ENCODE measurements around the gene MICALL2. TPM values are rescaled to one million over a fixed set of nuclear protein-coding genes. Genes with fewer than 3 reads are reported as not detected.
A peak's percentile ranks its signal among the peaks of the same experiment; 100 is the strongest.

Gene MICALL2
- polyA plus RNA-seq, 1 donor from 2014 or later = 12.8 TPM

DNA sequence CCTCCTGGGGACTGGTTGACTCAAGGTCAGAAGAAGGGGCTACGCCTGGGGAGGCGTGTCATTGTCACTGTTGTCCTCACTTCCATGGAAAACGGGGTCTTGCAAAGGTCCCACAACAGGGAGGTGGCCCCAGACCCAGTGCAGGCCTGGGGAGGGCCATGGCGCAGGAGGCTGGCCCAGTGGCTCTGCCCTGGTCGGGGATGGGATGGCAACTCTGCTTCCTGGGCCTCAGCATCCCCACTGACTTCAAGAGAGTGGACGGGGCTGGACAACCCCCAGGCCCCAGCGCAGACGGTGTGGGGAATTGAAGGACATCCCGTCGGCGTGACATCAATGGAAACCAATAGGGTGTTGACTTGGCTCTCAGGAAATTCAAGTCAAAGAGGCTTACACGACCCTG is 35.2 kb downstream of the MICALL2 start:
- TF ChIP-seq EZH2 (IDR thresholded peaks at IDR 0.05; ENCODE audit: borderline replicate concordance, insufficient read depth, low read length, poor library complexity, severe bottlenecking) (no peak), MXI1 (conservative IDR thresholded peaks at IDR 0.05; ENCODE audit: poor library complexity, severe bottlenecking) (no peak), RAD21 (conservative IDR thresholded peaks at IDR 0.05) (no peak), POLR2AphosphoS5 (IDR thresholded peaks at IDR 0.05) (no peak), TAF1 (IDR thresholded peaks at IDR 0.05; ENCODE audit: low read depth) (no peak), SMC3 (conservative IDR thresholded peaks at IDR 0.05; ENCODE audit: poor library complexity) (no peak), EP300 (conservative IDR thresholded peaks at IDR 0.05; ENCODE audit: poor library complexity, severe bottlenecking) (no peak)
- TF ChIP-seq, protein P1, sequence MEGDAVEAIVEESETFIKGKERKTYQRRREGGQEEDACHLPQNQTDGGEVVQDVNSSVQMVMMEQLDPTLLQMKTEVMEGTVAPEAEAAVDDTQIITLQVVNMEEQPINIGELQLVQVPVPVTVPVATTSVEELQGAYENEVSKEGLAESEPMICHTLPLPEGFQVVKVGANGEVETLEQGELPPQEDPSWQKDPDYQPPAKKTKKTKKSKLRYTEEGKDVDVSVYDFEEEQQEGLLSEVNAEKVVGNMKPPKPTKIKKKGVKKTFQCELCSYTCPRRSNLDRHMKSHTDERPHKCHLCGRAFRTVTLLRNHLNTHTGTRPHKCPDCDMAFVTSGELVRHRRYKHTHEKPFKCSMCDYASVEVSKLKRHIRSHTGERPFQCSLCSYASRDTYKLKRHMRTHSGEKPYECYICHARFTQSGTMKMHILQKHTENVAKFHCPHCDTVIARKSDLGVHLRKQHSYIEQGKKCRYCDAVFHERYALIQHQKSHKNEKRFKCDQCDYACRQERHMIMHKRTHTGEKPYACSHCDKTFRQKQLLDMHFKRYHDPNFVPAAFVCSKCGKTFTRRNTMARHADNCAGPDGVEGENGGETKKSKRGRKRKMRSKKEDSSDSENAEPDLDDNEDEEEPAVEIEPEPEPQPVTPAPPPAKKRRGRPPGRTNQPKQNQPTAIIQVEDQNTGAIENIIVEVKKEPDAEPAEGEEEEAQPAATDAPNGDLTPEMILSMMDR (IDR thresholded peaks at IDR 0.05; ENCODE audit: poor library complexity, severe bottlenecking) = no peak
- TF ChIP-seq, protein P2, sequence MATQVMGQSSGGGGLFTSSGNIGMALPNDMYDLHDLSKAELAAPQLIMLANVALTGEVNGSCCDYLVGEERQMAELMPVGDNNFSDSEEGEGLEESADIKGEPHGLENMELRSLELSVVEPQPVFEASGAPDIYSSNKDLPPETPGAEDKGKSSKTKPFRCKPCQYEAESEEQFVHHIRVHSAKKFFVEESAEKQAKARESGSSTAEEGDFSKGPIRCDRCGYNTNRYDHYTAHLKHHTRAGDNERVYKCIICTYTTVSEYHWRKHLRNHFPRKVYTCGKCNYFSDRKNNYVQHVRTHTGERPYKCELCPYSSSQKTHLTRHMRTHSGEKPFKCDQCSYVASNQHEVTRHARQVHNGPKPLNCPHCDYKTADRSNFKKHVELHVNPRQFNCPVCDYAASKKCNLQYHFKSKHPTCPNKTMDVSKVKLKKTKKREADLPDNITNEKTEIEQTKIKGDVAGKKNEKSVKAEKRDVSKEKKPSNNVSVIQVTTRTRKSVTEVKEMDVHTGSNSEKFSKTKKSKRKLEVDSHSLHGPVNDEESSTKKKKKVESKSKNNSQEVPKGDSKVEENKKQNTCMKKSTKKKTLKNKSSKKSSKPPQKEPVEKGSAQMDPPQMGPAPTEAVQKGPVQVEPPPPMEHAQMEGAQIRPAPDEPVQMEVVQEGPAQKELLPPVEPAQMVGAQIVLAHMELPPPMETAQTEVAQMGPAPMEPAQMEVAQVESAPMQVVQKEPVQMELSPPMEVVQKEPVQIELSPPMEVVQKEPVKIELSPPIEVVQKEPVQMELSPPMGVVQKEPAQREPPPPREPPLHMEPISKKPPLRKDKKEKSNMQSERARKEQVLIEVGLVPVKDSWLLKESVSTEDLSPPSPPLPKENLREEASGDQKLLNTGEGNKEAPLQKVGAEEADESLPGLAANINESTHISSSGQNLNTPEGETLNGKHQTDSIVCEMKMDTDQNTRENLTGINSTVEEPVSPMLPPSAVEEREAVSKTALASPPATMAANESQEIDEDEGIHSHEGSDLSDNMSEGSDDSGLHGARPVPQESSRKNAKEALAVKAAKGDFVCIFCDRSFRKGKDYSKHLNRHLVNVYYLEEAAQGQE (IDR thresholded peaks at IDR 0.05; ENCODE audit: borderline replicate concordance) = no peak
- no peak overlapping the region for H3K4me3 ChIP-seq (ENCODE audit: low read length)
- no peaks in the 10 kb centered on the region for H3K36me3 ChIP-seq (ENCODE audit: insufficient read depth, low read length)
- no peak overlapping the region for H3K27ac ChIP-seq (ENCODE audit: low read length)
- H2AFZ ChIP-seq (ENCODE audit: low read depth, low read length) = no peak overlapping the region
- no peaks in the 10 kb centered on the region for H3K79me2 ChIP-seq (replicated peaks; ENCODE audit: insufficient read depth, low read length)
- H3K27me3 ChIP-seq (ENCODE audit: insufficient read depth, low read depth, low read length) = no peaks in the 10 kb centered on the region
- no peaks in the 10 kb centered on the region for H3K9me2 ChIP-seq (ENCODE audit: insufficient read depth, low read length)
- H3F3A ChIP-seq (ENCODE audit: insufficient read depth, low read length, poor library complexity, severe bottlenecking) = no peaks in the 10 kb centered on the region
- no peak overlapping the region for H3K4me2 ChIP-seq (ENCODE audit: low read length)
- no peaks in the 10 kb centered on the region for H4K20me1 ChIP-seq (ENCODE audit: insufficient read depth)
- H3K9ac ChIP-seq (ENCODE audit: low read length) = no peak overlapping the region
- no peaks in the 10 kb centered on the region for H3K9me3 ChIP-seq (ENCODE audit: low read length)

DNA sequence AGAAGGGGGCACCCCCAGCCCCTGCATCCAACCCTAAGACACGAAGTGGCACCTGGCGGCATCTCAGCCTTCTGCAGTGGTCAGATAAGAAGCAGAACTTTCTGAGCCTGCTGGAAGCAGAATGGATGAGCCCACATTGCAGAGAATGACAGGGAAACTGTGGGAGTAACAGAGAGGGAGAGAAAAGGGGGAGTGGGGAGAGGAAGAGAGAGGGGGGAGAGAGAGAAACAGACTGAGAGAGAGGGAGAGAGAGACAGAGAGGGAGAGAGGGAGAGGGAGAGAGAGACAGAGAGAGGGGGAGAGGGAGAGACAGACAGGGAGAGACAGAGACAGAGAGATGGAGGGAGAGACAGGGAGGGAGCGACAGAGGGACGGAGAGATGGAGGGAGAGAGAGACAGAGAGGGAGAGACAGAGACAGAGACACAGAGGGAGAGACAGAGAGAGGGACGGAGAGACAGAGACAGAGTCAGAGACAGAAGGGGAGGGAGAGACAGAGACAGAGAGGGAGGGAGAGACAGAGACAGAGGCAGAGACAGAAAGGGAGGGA is 35.9 kb downstream of the MICALL2 start:
- H3K27me3 ChIP-seq (ENCODE audit: insufficient read depth, low read depth, low read length) = no peaks in the 10 kb centered on the region
- peak overlapping the region; percentile 21 for H3K9ac ChIP-seq (ENCODE audit: low read length)
- H3F3A ChIP-seq (ENCODE audit: insufficient read depth, low read length, poor library complexity, severe bottlenecking) = no peaks in the 10 kb centered on the region
- no peaks in the 10 kb centered on the region for H3K79me2 ChIP-seq (replicated peaks; ENCODE audit: insufficient read depth, low read length)
- H2AFZ ChIP-seq (ENCODE audit: low read depth, low read length) = no peak overlapping the region
- H3K9me2 ChIP-seq (ENCODE audit: insufficient read depth, low read length) = no peaks in the 10 kb centered on the region
- TF ChIP-seq EZH2 (IDR thresholded peaks at IDR 0.05; ENCODE audit: borderline replicate concordance, insufficient read depth, low read length, poor library complexity, severe bottlenecking) = no peak
- no peak for TF ChIP-seq TAF1 (IDR thresholded peaks at IDR 0.05; ENCODE audit: low read depth)
- no peak for TF ChIP-seq EP300 (conservative IDR thresholded peaks at IDR 0.05; ENCODE audit: poor library complexity, severe bottlenecking)
- TF ChIP-seq RAD21 (conservative IDR thresholded peaks at IDR 0.05) = no peak
- TF ChIP-seq, protein P2 (IDR thresholded peaks at IDR 0.05; ENCODE audit: borderline replicate concordance) = no peak
- TF ChIP-seq POLR2AphosphoS5 (IDR thresholded peaks at IDR 0.05) = no peak
- TF ChIP-seq MXI1 (conservative IDR thresholded peaks at IDR 0.05; ENCODE audit: poor library complexity, severe bottlenecking) = no peak
- TF ChIP-seq, protein P1 (IDR thresholded peaks at IDR 0.05; ENCODE audit: poor library complexity, severe bottlenecking) = no peak
- TF ChIP-seq SMC3 (conservative IDR thresholded peaks at IDR 0.05; ENCODE audit: poor library complexity) = no peak
- no peak overlapping the region for H3K27ac ChIP-seq (ENCODE audit: low read length)
- no peaks in the 10 kb centered on the region for H3K36me3 ChIP-seq (ENCODE audit: insufficient read depth, low read length)
- H3K4me2 ChIP-seq (ENCODE audit: low read length) = no peak overlapping the region
- H4K20me1 ChIP-seq (ENCODE audit: insufficient read depth) = no peaks in the 10 kb centered on the region
- no peaks in the 10 kb centered on the region for H3K9me3 ChIP-seq (ENCODE audit: low read length)
- no peak overlapping the region for H3K4me3 ChIP-seq (ENCODE audit: low read length)

Data from neural cell (in vitro differentiated cells).